OCI-LY3 (cell line): ENCODE measurements around the gene TAAR8.

Experiments
- EZH2phosphoT487 ChIP-seq: fragments of 200-600 bp; shearing (Covaris generic); IDR thresholded peaks from 2 replicates; pipeline ENCODE4 v1.6.1; 2018; ENCODE audit warnings: antibody characterized with exemption, mixed run types, low read depth
- TF ChIP-seq, protein P1 (sequence below): fragments of 200-600, 300-600 bp; sonication (generic); IDR thresholded peaks from 2 replicates; pipeline ENCODE4 v1.5.1; 2014; ENCODE audit warnings: antibody characterized with exemption, low read length, low read depth

- TF ChIP-seq, protein P1, sequence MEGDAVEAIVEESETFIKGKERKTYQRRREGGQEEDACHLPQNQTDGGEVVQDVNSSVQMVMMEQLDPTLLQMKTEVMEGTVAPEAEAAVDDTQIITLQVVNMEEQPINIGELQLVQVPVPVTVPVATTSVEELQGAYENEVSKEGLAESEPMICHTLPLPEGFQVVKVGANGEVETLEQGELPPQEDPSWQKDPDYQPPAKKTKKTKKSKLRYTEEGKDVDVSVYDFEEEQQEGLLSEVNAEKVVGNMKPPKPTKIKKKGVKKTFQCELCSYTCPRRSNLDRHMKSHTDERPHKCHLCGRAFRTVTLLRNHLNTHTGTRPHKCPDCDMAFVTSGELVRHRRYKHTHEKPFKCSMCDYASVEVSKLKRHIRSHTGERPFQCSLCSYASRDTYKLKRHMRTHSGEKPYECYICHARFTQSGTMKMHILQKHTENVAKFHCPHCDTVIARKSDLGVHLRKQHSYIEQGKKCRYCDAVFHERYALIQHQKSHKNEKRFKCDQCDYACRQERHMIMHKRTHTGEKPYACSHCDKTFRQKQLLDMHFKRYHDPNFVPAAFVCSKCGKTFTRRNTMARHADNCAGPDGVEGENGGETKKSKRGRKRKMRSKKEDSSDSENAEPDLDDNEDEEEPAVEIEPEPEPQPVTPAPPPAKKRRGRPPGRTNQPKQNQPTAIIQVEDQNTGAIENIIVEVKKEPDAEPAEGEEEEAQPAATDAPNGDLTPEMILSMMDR = no peak
- no peak for TF ChIP-seq EZH2phosphoT487
These were observed 13.9 kb downstream of the TAAR8 start for GRCh38 chr6:132566404-132566803.
